Sigmoid colon (tissue), 4 donors: ENCODE results near the gene TMED1.

Experiments used
- CTCF ChIP-seq, 4 experiments: fragments of 450-650 bp in 3 of 4; fragments of 200-600 bp in 1 of 4; IDR thresholded peaks; one replicate each; pipeline ENCODE4 v1.5.1; 2016 to 2019; ENCODE audit warnings: antibody characterized with exemption in 4 of 4, mild to moderate bottlenecking in 3 of 4, moderate library complexity in 2 of 4
- EP300 ChIP-seq, 4 donors: sonication (generic); formaldehyde crosslinking; IDR thresholded peaks; one replicate each; pipeline ENCODE4 v1.6.1; 2017; ENCODE audit warnings: antibody characterized with exemption in 4 of 4
- POLR2A ChIP-seq, 2 donors: fragments of 450-650 bp; IDR thresholded peaks; one replicate each; pipeline ENCODE4 v1.6.1; 2016; ENCODE audit warnings: antibody characterized with exemption in 2 of 2, mild to moderate bottlenecking in 2 of 2, moderate library complexity in 2 of 2
- POLR2AphosphoS5 ChIP-seq, 4 donors: sonication (generic); formaldehyde crosslinking; IDR thresholded peaks; one replicate each; pipeline ENCODE4 v1.6.1; 2017; ENCODE audit warnings: antibody characterized with exemption in 4 of 4

DNA sequence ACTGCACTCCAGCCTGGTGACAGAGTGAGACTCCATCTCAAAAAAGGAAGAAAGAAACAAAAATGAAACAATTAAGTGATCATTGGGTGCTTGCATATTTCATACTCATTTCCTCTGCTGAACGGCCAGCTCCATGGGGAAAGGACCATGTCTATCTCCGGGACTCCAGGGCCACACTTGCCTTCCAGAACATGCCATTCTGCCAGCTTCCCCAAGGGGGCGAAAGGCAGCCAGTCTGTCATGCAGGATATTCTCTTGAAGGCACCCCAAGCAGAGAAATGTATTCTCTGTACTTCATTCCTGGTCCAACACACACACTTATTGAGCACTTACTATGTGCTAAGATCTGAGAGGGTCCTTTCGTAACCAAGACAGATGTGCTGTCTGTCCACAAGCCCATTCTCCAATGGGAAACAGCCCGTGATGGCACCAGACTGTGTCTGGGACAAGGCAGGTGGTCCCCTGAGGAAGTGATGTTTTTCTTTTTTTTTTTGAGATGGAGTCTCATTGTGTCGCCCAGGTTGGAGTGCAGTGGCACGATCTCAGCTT lies 25.2 kb upstream of the TMED1 start:
- TF ChIP-seq CTCF (IDR thresholded peaks at IDR 0.05) = no peak
- TF ChIP-seq POLR2A (IDR thresholded peaks at IDR 0.05) = no peak
- TF ChIP-seq EP300 (IDR thresholded peaks at IDR 0.05) = no peak
- no peak for TF ChIP-seq POLR2AphosphoS5 (IDR thresholded peaks at IDR 0.05)
